DLD1 (cell line): Measurements from ENCODE around the gene PHF8.

Experiments
- in situ Hi-C: cut with HindIII; loops from 2 replicates; pipeline ENCODE4 v1.10.0; 2017; ENCODE audit warnings: low sequenced_read_pairs

The PHF8 gene

GRCh38 chrX:54044126-54044876 is at the start of gene PHF8:
PHF8 (minus strand) TSS chrX:54044473; CDS start chrX:54042728, 1,745 bp downstream.
- in situ Hi-C loops, result no loop called here

- in situ Hi-C loops, result no loop called here
Observed at GRCh38 chrX:54093571-54093970, 49.3 kb upstream of the PHF8 start.

GRCh38 chrX:54093159-54093558 is 48.9 kb upstream of the PHF8 start:
- in situ Hi-C loops, result no loop called here

GRCh38 chrX:54090880-54091279 is 46.6 kb upstream of the PHF8 start:
- in situ Hi-C loops, result no loop called here

GRCh38 chrX:54089191-54089590 is 44.9 kb upstream of the PHF8 start:
- in situ Hi-C loops, result no loop called here

- in situ Hi-C loops, result no loop called here
Observed at GRCh38 chrX:54087661-54088060, 43.4 kb upstream of the PHF8 start.

GRCh38 chrX:54085666-54086065 is 41.4 kb upstream of the PHF8 start:
- in situ Hi-C loops, result no loop called here

GRCh38 chrX:54076903-54077302 is 32.6 kb upstream of the PHF8 start:
- in situ Hi-C loops, result no loop called here

GRCh38 chrX:54074826-54075225 is 30.6 kb upstream of the PHF8 start:
- in situ Hi-C loops, result no loop called here

GRCh38 chrX:54067766-54068165 is 23.5 kb upstream of the PHF8 start:
- in situ Hi-C loops, result no loop called here

- in situ Hi-C loops, result no loop called here
Observed at GRCh38 chrX:54066841-54067240, 22.6 kb upstream of the PHF8 start.

GRCh38 chrX:54064564-54064963 is 20.3 kb upstream of the PHF8 start:
- in situ Hi-C loops, result no loop called here

GRCh38 chrX:54063361-54063760 is 19.1 kb upstream of the PHF8 start:
- in situ Hi-C loops, result no loop called here

GRCh38 chrX:54049801-54050200 is 5.5 kb upstream of the PHF8 start:
- in situ Hi-C loops, result no loop called here

GRCh38 chrX:54048412-54048811 is 4.1 kb upstream of the PHF8 start:
- in situ Hi-C loops, result no loop called here

- in situ Hi-C loops, result no loop called here
Observed at GRCh38 chrX:54045563-54046228, 1.4 kb upstream of the PHF8 start.

- in situ Hi-C loops, result no loop called here
Observed at GRCh38 chrX:54044877-54045338, 635 bp upstream of the PHF8 start.

- in situ Hi-C loops, result no loop called here
Observed at GRCh38 chrX:54043541-54044125, 640 bp downstream of the PHF8 start.

GRCh38 chrX:54043056-54043455 is 1.2 kb downstream of the PHF8 start:
- in situ Hi-C loops, result no loop called here

GRCh38 chrX:54042609-54043021 is 1.7 kb downstream of the PHF8 start:
- in situ Hi-C loops, result no loop called here

- in situ Hi-C loops, result no loop called here
Observed at GRCh38 chrX:54030329-54030728, 13.9 kb downstream of the PHF8 start.

- in situ Hi-C loops, result no loop called here
Observed at GRCh38 chrX:54029529-54030143, 14.6 kb downstream of the PHF8 start.
